Right lobe of liver (tissue), 4 donors: ENCODE results near the gene TMEM97.

Experiments
- POLR2A ChIP-seq: fragments of 450-650 bp; IDR thresholded peaks from one replicate; pipeline ENCODE4 v1.6.1; 2017; ENCODE audit warnings: antibody characterized with exemption, mild to moderate bottlenecking
- TF ChIP-seq, protein P1 (sequence below), 4 donors: fragments of 200-600 bp in 3 of 4; fragments of 450-650 bp in 1 of 4; IDR thresholded peaks; one replicate each; pipeline versions ENCODE4 v1.5.1 to v1.8.0; 2016 to 2022; ENCODE audit warnings: antibody characterized with exemption in 4 of 4, mild to moderate bottlenecking in 2 of 4
- donor health status: DM: no; HTN: no; CAD: no.
- donor health status: DM: no; HTN: no; CAD: no.
- donor health status: DM: no; HTN: yes; CAD: no.

DNA sequence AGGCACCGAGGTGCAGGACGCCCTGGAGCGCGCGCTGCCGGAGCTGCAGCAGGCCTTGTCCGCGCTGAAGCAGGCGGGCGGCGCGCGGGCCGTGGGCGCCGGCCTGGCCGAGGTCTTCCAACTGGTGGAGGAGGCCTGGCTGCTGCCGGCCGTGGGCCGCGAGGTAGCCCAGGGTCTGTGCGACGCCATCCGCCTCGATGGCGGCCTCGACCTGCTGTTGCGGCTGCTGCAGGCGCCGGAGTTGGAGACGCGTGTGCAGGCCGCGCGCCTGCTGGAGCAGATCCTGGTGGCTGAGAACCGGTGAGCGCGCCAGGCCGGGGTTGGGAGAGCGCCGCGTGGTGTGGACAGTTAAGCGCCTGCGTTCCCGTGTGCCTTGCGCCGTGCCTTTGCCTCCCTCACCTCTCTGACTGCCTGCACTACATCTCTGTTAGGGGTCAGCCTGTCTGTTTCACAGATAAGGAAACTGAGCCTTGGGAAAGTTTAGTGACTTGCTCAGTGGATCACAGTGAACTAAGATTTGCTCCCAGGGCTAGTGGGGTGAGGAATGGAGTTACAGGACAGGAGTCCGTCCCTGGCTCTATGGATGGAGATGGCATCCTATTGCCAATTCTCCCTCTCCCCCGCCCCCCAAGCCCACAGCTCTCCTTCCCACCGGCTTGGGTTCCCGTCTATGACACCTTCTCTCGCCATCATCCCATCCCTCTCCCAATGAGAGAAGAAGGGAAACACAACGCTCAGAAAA is 53.4 kb downstream of the TMEM97 start:
- no peak for TF ChIP-seq POLR2A
- TF ChIP-seq, protein P1, sequence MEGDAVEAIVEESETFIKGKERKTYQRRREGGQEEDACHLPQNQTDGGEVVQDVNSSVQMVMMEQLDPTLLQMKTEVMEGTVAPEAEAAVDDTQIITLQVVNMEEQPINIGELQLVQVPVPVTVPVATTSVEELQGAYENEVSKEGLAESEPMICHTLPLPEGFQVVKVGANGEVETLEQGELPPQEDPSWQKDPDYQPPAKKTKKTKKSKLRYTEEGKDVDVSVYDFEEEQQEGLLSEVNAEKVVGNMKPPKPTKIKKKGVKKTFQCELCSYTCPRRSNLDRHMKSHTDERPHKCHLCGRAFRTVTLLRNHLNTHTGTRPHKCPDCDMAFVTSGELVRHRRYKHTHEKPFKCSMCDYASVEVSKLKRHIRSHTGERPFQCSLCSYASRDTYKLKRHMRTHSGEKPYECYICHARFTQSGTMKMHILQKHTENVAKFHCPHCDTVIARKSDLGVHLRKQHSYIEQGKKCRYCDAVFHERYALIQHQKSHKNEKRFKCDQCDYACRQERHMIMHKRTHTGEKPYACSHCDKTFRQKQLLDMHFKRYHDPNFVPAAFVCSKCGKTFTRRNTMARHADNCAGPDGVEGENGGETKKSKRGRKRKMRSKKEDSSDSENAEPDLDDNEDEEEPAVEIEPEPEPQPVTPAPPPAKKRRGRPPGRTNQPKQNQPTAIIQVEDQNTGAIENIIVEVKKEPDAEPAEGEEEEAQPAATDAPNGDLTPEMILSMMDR (IDR thresholded peaks at IDR 0.05) = no peak
